ENCODE results near the gene NKAIN4.

The NKAIN4 gene

DNA sequence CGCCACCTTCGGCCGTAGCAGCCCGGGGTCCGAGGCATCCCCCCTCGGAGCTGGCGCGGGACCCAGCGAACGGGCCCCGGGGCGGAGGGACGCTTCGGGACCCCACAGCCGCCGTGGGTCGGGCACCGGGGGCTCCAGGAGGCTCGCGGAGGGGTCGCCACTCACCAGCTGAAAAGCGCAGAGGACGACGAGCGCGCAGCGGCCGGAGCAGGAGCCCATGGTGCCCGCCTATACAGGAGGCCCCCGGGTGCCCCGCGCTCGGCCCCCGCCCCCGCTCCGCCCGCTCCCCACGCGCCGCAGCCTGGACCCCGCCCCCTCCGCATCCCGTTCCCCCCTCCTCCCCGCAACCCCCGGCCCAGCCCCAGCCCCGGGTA is at the start of gene NKAIN4:
Gene NKAIN4 (minus strand): TSS at position 232 of the 374 bp plus-strand sequence. CDS start 13 bp downstream, at position 219.
- no peak for DNase-seq

DNA sequence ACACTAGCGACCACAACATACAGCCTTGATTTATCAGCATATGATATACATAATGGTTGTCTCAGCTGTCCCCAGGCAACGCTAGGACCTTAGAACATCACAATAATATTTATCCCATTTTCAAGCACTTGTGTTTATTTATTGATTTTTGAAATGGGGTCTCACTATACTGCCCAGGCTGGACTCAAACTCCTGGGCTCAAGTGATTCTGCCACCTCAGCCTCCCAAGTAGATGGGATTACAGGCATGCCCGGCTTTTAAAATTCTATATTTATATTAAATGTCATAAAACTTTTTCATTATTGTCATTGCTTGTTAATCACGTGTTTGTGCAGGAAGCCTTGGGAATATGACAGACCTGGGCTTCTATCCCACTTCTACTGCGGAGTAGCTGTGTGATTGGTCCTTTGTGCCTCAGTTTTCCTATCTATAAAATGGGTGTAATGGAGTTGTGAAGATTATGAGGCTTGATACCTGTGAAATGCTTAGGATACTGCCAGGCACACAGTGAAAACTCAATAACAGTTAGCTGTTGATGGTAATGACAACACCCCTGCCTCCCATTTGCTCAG is 48.9 kb upstream of the NKAIN4 start:
- DNase-seq: no peak

DNA sequence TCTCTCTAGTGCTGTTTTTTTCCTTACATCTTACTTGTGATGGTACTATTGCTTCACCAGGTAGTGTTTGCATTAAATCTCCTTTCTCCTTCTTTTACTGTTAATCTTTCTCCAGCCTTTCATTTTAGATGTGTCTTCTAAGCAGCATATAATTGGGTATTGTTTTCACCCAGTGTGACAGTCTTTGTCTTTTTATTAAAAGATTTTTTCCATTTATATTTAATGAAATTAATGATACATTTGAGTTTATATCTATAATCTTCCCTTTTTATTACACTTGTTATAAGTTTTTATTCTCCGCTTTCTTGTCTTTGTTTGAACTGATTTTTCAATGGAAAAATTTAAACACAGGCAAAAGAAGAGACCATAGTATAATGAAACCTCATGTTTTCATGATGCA is 47.4 kb upstream of the NKAIN4 start:
- DNase-seq: no peak

DNA sequence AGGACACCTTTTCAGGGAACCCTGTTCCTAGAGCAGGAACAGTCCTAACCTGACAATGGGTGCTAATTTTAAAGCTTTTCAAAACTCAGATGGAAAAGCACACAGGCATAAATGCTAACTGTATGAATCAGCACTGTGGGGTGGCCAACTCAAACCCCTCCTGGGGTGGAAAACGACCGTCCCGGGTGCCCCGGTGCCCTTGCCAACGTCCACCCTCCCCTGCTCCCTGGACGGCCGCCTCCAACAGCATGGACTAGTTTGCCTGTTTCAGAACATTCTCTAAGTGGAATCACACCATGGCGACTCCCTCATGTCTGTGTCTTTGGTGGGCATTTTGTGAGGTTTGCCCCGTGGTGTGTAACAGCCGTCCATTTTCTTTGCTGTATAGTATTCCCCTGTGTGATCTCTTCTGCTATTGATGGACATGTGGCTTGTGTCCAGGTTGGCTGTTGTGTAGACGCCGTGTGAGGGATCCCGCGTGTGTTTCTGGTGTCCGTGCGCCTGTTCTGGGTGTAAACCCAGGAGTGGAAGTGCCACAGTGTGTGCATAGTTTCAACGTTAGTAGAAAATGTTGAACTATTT is 44.6 kb upstream of the NKAIN4 start:
- DNase-seq: no peak

DNA sequence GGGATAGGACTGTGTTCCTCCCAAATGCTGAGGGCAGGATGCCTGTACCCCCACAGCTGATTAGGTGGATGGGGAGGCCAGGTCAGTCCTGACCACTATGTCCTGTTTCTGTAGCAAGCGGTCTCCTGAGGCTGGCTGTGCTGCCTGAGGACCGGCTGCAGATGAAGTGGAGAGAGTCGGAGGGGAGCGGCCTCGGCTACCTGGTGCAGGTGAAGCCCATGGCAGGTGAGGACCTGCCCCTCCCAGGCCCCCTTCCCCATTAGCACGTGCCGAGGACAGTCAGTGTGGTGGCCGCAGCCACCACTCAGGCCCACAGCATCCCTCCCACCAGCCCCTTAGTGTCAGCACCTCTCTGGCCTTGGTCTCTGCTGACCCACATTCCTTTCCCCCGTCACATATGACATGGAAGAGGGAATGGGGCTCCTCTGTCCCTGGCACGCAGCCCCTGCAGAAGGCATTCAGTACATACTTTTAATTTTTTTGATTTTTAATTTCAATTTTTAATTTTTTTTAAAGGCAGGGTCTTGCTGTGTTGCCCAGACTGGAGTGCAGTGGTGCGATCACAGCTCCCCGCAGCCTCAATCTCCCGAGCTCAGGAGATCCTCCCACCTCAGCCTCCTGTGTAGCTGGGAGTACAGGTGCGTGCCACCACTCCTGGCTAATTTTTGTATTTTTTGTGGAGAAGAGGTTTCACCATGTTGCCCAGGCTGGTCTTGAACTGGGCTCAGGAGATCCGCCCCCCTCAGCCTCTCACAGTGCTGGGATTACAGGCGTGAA is 43.7 kb upstream of the NKAIN4 start:
- DNase-seq: no peak

DNA sequence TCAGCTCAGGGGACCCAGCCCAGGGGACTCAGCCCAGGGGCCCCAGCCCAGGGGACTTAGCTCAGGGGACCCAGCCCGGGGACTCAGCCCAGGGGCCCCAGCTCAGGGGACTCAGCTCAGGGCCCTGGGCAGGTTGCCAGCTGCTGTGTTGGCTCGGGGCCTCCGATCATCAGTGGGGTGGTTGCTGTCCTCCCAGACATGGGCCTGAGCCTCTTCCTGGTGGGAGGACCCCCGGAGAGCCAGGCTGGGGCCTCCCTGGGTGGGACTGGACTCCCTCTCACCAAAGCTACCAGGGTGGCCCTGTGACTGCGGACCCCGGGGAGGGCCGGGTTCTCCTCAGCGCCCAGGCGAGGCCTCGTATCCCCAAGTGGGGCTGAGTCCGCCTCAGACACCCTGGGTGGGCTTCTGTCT is 43.1 kb upstream of the NKAIN4 start:
- no peak for DNase-seq

DNA sequence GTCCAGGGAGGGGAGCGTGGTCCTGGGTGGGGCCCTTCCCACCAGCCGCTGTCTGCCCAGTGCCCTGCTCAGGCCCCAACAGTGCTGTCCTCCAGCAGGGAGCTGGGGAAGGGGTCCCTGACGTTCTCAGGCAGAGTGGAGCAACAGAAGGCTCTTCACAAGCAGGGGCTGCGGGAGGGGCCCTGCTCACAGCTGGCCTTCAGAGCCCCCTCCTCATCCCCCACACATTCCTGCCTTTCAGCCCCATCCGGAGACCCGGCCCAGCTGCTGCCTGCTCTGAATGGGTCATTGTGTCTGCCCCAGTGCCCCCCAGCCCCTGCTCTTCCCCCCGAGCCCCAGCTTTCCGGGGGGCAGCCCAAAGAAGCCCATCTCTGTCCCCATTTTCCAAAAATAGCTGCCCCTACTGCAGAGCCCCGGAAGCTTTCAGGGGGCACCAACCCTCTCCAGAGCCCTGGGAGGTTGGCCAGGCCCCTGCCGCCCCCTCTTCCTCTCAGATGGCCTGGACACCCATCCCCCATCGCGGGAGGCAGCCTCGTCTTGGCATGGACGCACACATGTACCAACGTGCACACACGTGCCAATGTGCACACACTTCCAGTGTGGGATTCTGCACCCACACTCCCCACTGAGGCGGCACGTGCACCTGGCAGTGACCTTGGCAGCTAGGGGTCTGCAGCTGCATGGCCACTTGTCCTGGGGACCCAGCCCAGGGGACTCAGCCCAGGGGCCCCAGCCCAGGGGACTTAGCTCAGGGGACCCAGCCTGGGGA is 42.5 kb upstream of the NKAIN4 start:
- no peak for DNase-seq

DNA sequence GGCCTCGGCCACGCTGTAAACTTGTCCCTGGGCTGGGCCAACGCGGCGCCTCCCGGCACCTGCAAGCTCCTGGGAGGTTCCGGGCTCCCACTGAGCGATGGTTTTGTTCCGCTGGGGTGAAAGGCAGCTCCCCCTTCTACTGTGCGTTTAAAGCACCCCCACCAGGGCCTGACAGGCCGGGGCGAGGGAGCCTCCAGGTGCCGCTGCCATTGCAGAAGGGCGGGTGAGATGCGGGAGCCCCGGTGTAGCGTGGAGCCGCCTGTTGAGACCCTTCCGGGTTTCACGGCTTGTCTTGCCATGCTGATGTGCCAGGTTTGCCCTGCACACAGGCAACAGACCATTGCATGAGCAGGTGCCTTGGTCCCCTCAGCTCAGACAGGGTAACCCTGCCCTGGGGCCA is 41.6 kb upstream of the NKAIN4 start:
- no peak for DNase-seq

DNA sequence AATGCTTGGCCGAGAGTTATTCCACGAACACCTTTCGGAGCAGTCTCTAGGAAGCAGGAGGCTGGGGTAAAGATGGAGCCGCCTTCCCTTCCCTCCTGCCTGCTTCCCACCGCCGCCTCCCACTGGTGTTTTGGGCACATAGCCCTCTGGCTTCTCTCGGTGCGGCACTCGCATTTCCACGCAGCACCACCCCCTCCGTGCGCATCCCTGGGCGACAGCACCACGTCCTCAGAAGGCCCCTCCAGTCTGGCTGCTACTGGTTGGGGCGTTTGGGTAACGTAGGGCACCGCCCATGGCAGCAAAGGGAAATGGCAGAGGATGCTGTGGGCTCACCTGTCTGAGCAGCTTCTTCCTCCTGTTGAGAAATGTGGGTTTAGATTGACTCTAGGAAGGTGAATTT is 41.2 kb upstream of the NKAIN4 start:
- no peak for DNase-seq

DNA sequence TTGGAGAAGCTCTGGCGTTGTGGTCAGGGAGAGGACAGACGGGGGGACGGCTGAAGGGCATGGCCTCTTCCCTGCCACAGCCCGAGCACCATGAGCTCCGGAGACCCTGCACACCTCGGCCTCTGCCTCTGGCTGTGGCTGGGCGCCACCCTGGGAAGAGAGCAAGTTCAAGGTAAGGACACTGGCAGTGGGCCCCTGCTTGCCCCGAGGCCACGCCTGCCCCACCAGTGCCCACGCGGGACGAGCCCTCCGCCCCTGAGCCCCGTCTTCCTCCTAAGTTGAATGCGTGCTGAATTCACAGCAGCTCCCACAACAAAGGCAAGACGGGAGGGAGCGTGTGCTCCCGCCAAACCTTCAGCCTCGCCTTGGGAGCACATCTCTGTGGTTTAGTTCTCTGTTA is 40.8 kb upstream of the NKAIN4 start:
- DNase-seq: no peak

DNA sequence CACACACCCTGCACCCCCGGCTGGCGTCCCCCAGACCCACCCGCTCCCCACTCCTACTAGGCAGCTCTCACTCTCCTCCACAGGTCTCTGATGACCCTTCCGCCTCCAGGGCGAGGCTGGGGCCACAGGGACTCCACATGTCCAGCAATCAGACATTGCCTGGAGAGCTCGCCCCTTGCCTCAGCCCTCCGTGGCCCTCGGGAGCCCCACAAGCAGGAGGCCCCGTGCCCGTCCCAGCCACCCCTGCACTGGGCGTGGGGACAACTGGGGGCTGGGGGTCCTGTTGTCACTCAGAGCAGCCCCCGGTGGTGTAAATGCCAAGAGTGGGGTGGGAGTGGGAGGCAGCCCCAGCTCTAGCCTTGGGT is 40.3 kb upstream of the NKAIN4 start:
- no peak for DNase-seq

DNA sequence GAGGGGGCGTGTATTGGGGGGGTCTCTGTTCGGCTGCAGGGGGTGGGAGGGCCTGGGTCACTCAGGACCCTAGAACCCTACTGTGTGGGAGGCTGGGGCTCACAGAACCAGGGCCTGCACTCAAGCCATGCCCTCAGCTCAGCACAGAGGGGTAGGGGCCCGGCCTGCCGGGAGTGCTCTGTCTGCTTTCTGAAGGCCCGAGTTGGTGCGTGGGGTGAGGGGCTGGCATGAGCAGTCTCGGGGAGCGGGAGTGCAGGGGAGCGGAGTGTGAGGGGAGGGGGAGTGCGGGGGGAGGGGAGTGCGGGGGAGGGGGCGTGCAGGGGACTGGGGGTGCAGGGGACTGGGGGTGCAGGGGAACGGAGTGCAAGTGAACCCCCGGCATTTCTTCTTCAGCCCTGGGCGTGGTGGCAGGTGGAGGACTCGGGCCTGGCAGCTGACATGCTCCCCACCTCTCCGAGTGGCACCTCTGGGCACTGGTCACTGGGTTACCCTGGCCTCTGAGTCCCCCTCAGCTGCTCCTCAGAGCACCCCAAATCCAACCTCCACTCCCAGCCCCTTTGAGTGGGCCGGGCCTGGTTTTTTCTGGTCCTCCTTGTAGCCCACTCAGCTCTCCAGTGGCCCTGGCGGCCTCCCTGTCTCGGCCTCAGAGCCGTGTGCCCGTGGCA is 39.7 kb upstream of the NKAIN4 start:
- DNase-seq: no peak

DNA sequence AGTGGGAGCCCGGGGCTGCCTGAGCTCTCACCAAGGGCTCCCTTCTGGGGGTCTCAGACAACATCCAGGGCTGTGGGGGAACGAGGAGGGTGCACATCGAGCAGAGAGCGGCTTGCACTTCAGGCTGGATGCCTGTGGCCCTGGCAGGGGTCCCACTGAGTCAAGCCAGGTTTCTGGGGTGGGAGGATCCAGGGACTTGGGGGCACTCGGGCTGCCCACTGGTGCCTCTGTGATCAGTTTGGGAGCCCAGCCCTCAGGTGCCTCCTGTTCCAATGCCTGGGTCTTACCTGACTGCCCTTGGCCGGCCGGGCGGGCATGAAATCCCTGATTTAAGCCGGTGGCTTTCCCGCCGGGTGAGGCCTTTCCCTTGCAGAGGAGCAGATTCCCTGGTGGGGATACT is 39.2 kb upstream of the NKAIN4 start:
- DNase-seq: no peak

DNA sequence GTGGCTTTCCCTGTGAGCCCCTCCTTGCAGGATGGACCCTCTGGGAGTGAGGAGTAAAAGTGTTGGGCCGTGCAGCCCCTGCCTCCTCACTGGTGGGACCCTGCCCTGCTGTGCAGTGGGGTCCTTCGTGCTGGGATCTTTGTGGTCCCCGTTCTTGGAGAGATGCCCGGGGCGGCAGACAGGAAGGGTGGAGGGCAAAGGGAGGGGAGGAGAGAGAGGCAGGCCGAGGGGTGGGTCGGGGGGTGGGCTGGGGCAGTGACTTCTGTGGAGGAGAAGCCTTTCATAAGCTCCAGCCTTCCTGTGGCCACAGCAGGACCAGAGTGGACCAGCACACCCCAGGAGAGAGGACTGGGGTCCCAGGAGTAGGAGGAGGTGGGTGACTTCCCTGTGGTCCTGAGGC is 38.6 kb upstream of the NKAIN4 start, which contains the start of gene COL20A1:
Gene COL20A1 (plus strand): TSS at position 283 of the 400 bp plus-strand sequence. CDS start 1,922 bp downstream, outside the sequence.
- DNase-seq: no peak

DNA sequence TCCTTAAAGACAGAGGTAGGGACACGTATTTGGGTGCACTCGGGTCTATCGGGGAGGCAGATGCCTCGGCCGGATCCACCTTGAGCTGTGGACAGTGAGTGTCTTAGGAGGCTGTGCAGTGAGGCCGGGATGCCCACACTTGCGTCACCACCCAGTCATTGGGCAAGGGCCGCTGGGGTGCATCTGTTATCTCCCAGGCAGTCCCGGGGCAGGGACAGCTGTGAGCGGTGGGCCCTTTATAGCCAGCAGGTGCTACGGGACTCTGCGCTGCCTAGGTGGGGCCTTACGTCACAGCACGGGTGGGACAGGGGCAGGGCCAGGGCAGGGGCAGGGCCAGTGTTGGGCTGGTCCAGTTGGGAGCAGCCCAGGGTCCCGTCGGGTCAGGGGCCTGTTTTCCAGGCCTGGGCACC is 38.0 kb upstream of the NKAIN4 start:
- DNase-seq: no peak

DNA sequence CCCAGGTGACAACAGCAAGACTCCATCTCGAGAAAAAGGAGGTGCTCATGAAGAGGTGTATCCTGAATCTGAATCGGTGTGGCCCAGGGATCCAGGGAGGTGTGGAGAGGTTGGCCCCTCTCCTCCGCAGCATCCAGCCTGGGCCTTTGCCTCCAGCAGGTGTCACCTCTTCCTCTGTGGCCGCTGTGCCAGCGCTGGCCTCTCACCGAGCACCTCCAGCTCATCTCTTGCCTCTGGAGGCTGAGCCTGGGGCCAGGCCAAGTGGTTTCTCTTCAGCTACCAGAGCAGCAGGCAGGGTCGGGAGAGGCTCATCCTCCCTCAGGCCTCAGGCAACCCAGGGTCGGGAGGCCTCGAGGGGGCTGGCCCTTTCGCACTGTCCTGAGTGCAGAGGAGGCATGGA is 37.5 kb upstream of the NKAIN4 start:
- DNase-seq: no peak

DNA sequence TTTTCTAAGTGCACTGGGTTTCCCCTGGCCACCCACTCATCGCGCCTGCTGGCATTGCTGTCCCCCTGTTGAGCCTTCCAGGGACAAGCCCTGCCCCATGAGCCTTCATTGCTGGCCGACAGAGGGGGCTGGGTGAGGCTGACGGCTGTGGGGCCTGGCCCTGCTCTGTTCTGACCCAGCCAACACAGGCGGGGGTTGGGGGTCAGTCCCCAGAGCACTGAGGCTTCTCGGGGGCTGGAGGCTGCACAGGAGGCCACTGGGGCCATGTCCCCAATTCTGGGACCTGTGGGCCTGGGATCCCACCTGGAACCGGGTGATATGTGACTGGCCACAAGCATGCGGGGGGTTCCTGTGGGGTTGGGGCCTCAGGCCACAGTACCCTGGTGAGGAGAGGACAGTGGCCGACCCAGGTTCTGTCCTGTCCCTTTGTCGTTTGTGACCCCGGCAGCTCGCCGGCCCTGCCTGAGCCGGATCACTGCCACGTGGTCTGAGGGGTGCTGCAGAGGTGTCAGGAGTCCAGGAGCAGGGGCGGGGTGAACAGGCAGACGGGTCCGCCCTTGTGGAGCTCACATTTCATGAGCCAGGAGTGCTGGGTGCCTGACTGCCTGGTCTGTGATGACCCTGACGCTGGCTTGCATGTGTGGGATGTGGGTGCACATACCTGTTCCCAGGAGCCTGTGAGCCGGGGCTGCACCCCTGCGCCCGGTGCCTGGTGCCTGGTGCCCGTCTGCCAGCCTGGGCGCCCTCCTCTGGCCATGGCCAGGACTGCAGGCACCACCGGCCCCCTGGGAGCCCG is 36.6 kb upstream of the NKAIN4 start:
- DNase-seq: no peak

DNA sequence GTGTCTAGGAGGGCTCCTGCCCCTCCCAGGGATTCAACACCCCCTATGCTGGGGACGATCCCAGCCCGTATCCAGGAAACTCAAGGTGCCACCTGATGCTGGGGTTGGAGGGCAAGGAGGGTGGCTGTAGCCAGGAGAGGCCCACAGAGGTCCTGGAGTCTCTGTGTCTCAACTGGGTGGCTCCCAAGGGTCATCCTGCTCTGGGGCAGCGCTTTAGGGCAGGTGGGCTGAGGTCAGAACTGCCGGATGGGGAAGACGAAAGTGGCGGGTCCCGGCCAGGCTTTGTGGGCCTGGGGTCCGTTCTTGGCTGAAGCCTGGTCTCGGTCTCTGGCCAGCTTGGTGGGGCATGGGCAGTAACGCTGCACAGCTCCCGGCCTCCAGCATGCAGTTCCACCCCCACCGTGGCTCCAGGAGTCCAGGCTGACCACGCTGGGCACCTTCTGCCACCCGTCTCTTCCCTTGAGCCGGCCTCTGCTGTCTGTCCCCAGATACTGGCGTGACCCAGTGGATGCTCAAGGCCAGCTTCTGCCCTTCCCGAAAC is 35.9 kb upstream of the NKAIN4 start:
- no peak for DNase-seq

DNA sequence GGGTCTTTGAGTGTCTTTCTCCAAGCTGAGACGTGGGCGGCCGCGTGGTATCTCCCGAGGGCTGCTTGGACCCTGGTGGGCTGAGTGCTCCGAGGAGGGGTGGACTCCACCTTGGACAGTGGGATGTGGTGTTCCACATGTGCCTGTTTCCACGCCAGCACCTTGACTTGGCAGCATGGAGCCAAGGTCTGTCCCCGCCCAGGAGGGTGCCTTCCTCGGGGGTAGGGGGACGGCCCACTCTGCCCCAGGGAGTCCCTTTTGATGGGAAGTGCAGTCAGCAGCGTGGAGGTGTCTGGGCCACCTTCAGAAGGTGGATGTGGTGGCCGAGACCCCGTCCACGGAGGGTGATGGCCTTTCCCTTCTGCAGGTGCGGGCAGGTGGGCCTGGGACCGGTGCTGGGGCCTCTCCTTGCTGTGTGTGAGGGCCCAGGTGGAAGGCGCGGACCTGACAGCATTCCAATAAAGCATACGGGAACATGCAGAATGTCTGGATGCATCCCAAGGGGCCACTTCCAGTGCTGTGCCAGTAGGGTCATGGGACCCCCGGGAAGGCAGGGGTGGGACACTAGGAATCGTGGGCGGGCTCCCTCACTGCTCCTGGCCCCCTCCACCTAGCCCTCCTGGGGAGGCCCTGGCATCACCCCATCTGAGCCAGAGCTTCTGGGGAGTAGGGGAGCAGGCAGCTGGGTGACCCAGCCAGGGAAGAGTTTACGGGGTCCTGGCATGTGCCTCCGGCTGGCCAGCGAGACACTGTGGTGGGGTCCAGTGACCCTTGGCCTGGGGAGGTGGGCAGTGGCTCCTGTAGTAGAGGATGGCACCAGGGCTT is 35.3 kb upstream of the NKAIN4 start:
- DNase-seq: no peak

DNA sequence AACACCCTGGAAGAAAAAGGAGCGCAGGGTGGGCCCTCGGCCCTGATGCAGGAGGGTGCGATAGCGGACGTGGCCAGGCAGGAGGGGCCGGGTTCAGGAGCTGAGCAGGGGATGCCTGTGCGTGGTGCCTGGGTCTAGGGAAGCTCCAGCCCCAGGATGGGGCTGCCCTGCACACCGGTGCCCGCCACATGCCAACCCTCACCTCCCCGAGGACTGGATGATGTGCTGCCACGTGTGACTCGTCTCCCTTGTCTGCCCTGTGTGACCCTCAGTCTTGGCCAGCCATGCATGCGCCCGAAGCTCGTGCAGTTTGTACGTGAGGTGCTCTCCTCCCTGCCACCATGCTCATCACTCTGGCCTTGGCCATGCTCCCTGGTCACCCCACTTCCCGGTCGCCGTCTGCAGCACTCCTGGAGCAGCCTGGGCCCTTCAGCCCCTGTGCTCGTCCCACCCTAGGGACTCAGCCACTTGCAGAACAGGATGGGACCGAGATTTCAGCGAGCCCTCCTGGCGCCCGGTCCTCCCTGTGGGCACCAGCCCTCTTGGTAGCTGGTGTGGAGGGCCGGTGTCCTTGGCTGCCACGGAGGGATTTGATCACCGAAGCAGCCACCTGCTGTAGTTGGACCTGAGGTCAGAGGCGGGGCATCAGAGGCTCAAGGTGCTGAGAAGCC is 34.5 kb upstream of the NKAIN4 start:
- no peak for DNase-seq

Measured in MV-4-11 (cell line).